ENCODE data around the gene ANKRD44. TPM values are rescaled to one million over a fixed set of nuclear protein-coding genes. Genes with fewer than 3 reads are reported as not detected.

ANKRD44 gene
- polyA plus RNA-seq, 1 experiment: 14.7 TPM

DNA sequence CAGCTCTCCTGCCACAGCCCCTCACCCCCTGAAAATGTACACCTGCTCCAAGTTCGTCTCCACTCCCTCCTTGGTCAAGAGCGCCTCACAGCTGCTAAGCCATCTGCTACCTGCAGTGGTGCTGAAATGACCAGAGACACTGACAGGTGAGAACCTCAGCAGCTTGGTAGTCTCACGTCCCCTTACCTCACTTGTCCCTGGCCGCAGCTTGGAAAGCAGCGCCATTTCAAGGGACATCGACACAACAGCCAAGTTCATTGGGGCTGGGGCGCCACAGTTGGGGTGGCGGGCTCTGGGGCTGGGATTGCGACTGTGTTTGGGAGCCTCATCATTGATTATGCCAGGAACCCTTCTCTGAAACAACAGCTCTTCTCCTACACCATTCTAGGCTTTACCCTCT lies 47.5 kb downstream of the ANKRD44 start:
- TF ChIP-seq, protein P1, sequence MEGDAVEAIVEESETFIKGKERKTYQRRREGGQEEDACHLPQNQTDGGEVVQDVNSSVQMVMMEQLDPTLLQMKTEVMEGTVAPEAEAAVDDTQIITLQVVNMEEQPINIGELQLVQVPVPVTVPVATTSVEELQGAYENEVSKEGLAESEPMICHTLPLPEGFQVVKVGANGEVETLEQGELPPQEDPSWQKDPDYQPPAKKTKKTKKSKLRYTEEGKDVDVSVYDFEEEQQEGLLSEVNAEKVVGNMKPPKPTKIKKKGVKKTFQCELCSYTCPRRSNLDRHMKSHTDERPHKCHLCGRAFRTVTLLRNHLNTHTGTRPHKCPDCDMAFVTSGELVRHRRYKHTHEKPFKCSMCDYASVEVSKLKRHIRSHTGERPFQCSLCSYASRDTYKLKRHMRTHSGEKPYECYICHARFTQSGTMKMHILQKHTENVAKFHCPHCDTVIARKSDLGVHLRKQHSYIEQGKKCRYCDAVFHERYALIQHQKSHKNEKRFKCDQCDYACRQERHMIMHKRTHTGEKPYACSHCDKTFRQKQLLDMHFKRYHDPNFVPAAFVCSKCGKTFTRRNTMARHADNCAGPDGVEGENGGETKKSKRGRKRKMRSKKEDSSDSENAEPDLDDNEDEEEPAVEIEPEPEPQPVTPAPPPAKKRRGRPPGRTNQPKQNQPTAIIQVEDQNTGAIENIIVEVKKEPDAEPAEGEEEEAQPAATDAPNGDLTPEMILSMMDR (IDR thresholded peaks at IDR 0.05; ENCODE audit: low read depth, low read length): no peak
- CTCF ChIA-PET: interaction anchor here (0.9 kb wide), 1 partner anchor 251 kb away, joined by 5 read pairs; no protein-coding TSS in a partner anchor
- POLR2A ChIA-PET: no interaction called here

DNA sequence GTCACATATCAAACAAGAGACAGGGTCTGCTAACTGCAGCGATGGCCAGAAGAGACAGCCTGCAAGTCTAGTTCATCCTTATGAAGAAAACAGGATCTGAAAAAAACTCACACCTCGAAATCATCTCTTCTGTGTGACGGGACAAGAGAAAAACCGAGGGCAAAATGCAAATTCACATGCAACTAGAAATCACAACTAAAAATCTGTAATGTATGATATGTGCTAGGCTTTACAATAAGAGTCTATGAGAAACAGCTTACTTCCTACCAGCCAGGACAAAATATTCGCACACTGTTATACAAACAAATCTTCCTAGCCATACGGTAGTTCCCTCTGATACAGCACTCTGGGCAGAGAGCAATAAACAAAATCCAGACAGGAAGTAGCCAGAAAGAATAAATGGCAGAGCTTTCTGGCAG lies 48.8 kb downstream of the ANKRD44 start:
- CTCF ChIA-PET: interaction anchor here (0.7 to 1.3 kb wide), 2 partner anchors 74 to 148 kb away, joined by 3 to 4 read pairs; no protein-coding TSS in a partner anchor
- Histone ChIP-seq H3K4me3 (ENCODE audit: low read depth, low read length) (no peak overlapping the region), H3K27ac (ENCODE audit: low read depth, low read length) (no peak overlapping the region), H3K9me3 (ENCODE audit: control insufficient read depth, insufficient read depth, low read length) (no peaks in the 10 kb centered on the region), H3K27me3 (ENCODE audit: control insufficient read depth, insufficient read depth, low read length) (no peaks in the 10 kb centered on the region)
- TF ChIP-seq, protein P1 (IDR thresholded peaks at IDR 0.05; ENCODE audit: low read depth, low read length): no peak
- POLR2A ChIA-PET: interaction anchor here (0.7 kb wide), 1 partner anchor 466 kb away, joined by 6 read pairs; no protein-coding TSS in a partner anchor
- DNase-seq (ENCODE audit: low read depth, low spot score): no peak

More for the DNA sequence above, 47.5 kb downstream of the ANKRD44 start:
- Histone ChIP-seq H3K4me3 (ENCODE audit: low read depth, low read length) (no peak overlapping the region), H3K27ac (ENCODE audit: low read depth, low read length) (no peak overlapping the region), H3K9me3 (ENCODE audit: control insufficient read depth, insufficient read depth, low read length) (no peaks in the 10 kb centered on the region), H3K27me3 (ENCODE audit: control insufficient read depth, insufficient read depth, low read length) (no peaks in the 10 kb centered on the region)
- no peak for DNase-seq (ENCODE audit: low read depth, low spot score)

DNA sequence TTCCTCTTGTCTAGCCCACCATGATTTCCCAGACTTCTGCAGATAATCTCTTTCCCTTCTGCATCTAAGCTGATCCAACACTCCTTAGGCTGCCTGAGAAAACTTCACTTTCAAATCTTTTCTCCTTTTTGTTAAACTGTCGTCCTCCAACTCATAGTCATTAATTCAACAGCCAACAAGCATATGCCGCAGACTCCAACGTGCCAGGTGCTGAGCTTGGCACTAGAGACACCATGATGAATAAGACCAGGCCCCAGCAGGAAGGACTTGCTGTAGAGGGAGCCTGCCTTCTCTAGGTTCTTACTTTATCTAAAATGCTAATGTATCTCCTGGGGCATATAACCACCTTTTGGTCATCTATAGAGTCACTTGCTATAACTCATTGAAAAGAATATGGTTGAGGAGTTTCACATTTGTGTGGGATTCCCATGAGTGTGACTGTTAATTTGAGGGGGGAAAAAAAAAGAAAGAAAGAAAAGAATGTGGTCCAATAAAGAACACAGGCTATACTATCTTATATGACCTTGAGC lies 51.0 kb downstream of the ANKRD44 start:
- H3K27ac ChIP-seq (ENCODE audit: low read depth, low read length): no peak overlapping the region
- H3K9me3 ChIP-seq (ENCODE audit: control insufficient read depth, insufficient read depth, low read length): no peaks in the 10 kb centered on the region
- H3K4me3 ChIP-seq (ENCODE audit: low read depth, low read length): no peak overlapping the region
- ChIA-PET POLR2A (no interaction called here), CTCF (no interaction called here)
- no peaks in the 10 kb centered on the region for H3K27me3 ChIP-seq (ENCODE audit: control insufficient read depth, insufficient read depth, low read length)
- TF ChIP-seq, protein P1 (IDR thresholded peaks at IDR 0.05; ENCODE audit: low read depth, low read length): no peak
- DNase-seq (ENCODE audit: low read depth, low spot score): no peak

DNA sequence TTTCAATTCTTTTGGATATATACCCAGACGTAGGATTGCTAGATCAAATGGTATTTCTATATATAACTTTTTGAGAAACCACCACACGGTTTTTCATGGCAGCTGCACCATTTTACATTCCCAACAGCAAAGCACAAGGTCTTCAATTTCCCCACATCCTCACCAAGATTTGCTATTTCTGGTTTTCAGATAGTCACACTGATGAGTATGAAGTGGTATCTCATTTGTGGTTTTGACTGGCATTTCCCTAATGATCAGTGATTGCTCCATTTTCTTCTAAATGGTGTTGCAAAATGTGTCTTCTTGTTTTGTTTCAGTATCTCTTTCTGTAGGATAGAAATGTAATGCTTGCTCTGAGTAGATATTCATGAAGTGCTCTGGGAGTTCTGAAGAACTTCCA lies 52.0 kb downstream of the ANKRD44 start:
- no peaks in the 10 kb centered on the region for H3K9me3 ChIP-seq (ENCODE audit: control insufficient read depth, insufficient read depth, low read length)
- no peak overlapping the region for H3K27ac ChIP-seq (ENCODE audit: low read depth, low read length)
- TF ChIP-seq, protein P1 (IDR thresholded peaks at IDR 0.05; ENCODE audit: low read depth, low read length): no peak
- H3K4me3 ChIP-seq (ENCODE audit: low read depth, low read length): no peak overlapping the region
- ChIA-PET CTCF (no interaction called here), POLR2A (no interaction called here)
- DNase-seq (ENCODE audit: low read depth, low spot score): no peak
- no peaks in the 10 kb centered on the region for H3K27me3 ChIP-seq (ENCODE audit: control insufficient read depth, insufficient read depth, low read length)

DNA sequence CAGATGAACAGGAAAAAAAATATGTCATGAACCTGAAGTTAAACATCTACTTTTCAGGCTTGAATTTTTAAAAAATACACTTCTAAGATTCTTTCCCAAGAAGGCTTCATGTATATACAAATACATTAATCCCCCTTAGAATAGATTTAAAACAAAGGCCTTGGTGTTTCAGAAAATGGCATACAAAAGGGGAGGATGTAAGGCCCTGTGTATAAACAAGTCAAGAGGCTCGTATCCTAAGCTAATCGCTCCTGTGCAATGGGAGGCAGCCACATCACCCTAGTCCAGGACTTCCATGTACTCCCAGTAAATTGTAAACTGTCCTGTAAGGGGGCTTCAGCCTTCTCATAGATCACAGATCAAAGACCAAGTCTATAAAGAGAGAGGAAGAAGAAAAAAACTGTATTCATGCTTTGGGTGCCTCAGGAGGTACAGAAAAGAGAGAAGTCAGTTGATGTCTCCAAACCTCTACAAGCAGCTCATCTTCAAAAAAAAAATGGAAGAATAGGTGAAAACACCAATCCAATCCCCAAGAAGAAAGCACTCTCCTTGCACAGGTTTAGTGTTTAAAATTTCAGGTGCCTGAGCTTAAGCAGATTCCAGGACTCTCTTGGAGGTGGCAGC lies 53.9 kb downstream of the ANKRD44 start:
- TF ChIP-seq, protein P1 (IDR thresholded peaks at IDR 0.05; ENCODE audit: low read depth, low read length): no peak
- no peak for DNase-seq (ENCODE audit: low read depth, low spot score)
- Histone ChIP-seq H3K27me3 (ENCODE audit: control insufficient read depth, insufficient read depth, low read length) (no peaks in the 10 kb centered on the region), H3K9me3 (ENCODE audit: control insufficient read depth, insufficient read depth, low read length) (no peaks in the 10 kb centered on the region), H3K27ac (ENCODE audit: low read depth, low read length) (no peak overlapping the region), H3K4me3 (ENCODE audit: low read depth, low read length) (no peak overlapping the region)
- ChIA-PET POLR2A (no interaction called here), CTCF (interaction anchor here (0.6 kb wide), 1 partner anchor 67 kb away, joined by 3 read pairs; no protein-coding TSS in a partner anchor)

All from AG04450 (cell line).